Body of pancreas (tissue), 4 donors: Measurements from ENCODE around the gene LDLRAD1. TPM values are rescaled to one million over a fixed set of nuclear protein-coding genes. Genes with fewer than 3 reads are reported as not detected.

Experiments used
- ATAC-seq: fragments of 150-250 bp; one replicate; pipeline ENCODE4 v1.9.1; 2016
- DNase-seq, 4 donors: peaks; one replicate each; pipeline ENCODE4 v3.0.0-alpha.2; 2019
- H3K27ac ChIP-seq, 4 donors: fragments of 200-600 bp; sonication (generic); 1 replicate in 3 of 4; 2 replicates in 1 of 4; pipeline versions ENCODE4 v1.5.1 to v1.6.1; 2016 to 2019; ENCODE audit warnings: mild to moderate bottlenecking in 1 of 4, mixed read lengths in 1 of 4, moderate library complexity in 1 of 4
- H3K27me3 ChIP-seq, 2 donors: fragments of 200-600 bp; sonication (generic); one replicate each; pipeline ENCODE4 v1.6.0; 2016; ENCODE audit warnings: mild to moderate bottlenecking in 1 of 2
- H3K36me3 ChIP-seq, 2 donors: fragments of 200-600 bp; sonication (generic); replicated peaks in 1 of 2; 2 replicates each; pipeline ENCODE4 v1.5.1; 2016; ENCODE audit warnings: low read depth in 2 of 2; ENCODE audit not compliant: insufficient read depth in 1 of 2
- H3K4me1 ChIP-seq: fragments of 200-600 bp; sonication (generic); one replicate; pipeline ENCODE4 v1.6.0; 2016
- H3K4me3 ChIP-seq, 2 donors: fragments of 200-600 bp; sonication (generic); 1 replicate in 1 of 2; 2 replicates in 1 of 2; pipeline ENCODE4 v1.5.1; 2016 to 2019
- H3K9me3 ChIP-seq, 3 donors: fragments of 200-600 bp; sonication (generic); 1 replicate in 2 of 3; 2 replicates in 1 of 3; pipeline ENCODE4 v1.5.1; 2016
- CTCF ChIP-seq, 7 experiments: fragments of 450-650 bp in 4 of 7; fragments of 200-600 bp in 3 of 7; sonication (generic) in 3 of 7; IDR thresholded peaks; one replicate each; pipeline ENCODE4 v1.5.1; 2016 to 2019; ENCODE audit warnings: antibody characterized with exemption in 7 of 7
- POLR2A ChIP-seq, 3 donors: fragments of 450-650 bp; IDR thresholded peaks; one replicate each; pipeline ENCODE4 v1.6.1; 2016; ENCODE audit warnings: antibody characterized with exemption in 3 of 3, mild to moderate bottlenecking in 2 of 3
- WGBS, 2 donors: methylation state at CpG; one replicate each; pipeline ENCODE4 v1.1.5; 2017; 5-methylcytosine and 5-hydroxymethylcytosine counted together
- intact Hi-C: fragments of 100-400 bp; cut with DNase I; formaldehyde crosslinking; loops from one replicate; pipeline ENCODE4 v1.15.1; 2023
- total RNA-seq, 2 donors: library from RNA; depleted of rRNA; stranded (reverse); fragments of >200 nt; gene quantifications; one replicate each; pipeline ENCODE4 v1.1.0, GENCODE V29; 2016

Gene LDLRAD1
- not detected for total RNA-seq

GRCh38 chr1:54017979-54018378 is at the start of gene LDLRAD1:
Gene LDLRAD1, minus strand, starts transcription at chr1:54018186. Its CDS starts 74 bp downstream, at chr1:54018112.
- ATAC-seq (peak; percentile 41), DNase-seq (peak in 3 of 4 donors; percentile 28 to 40 (median 36))
- no peaks in the 10 kb centered on the region for H3K36me3 ChIP-seq
- TF ChIP-seq POLR2A (IDR thresholded peaks at IDR 0.05), result no peak
- TF ChIP-seq CTCF (IDR thresholded peaks at IDR 0.05), result no peak
- no peak within 1 kb of the TSS for H3K4me3 ChIP-seq
- H3K27me3 ChIP-seq, result no peaks in the 10 kb centered on the region
- intact Hi-C loops, result no loop called here
- H3K9me3 ChIP-seq, result no peaks in the 10 kb centered on the region
- H3K4me1 ChIP-seq, result peaks cover 10% of the 10 kb centered on the region
- WGBS, 2 donors, result 25 to 29% methylated on average over 3 to 6 of the region's 6 CpGs
- H3K27ac ChIP-seq, result no peak within 1 kb of the TSS

- WGBS, 2 donors, result 85 to 95% methylated on average over 5 of the region's 5 CpGs
Observed at GRCh38 chr1:54064299-54064698, 46.3 kb upstream of the LDLRAD1 start.

GRCh38 chr1:54054438-54054749 is 36.4 kb upstream of the LDLRAD1 start:
- no peak for DNase-seq
- TF ChIP-seq POLR2A (IDR thresholded peaks at IDR 0.05), result no peak
- no peak for TF ChIP-seq CTCF (IDR thresholded peaks at IDR 0.05)
- 45 to 48% methylated on average over 5 of the region's 5 CpGs for WGBS, 2 donors

More at GRCh38 chr1:54064299-54064698, 46.3 kb upstream of the LDLRAD1 start:
- Histone ChIP-seq H3K36me3 (no peaks in the 10 kb centered on the region), H3K4me3 (no peak overlapping the region), H3K9me3 (no peaks in the 10 kb centered on the region), H3K4me1 (no peaks in the 10 kb centered on the region), H3K27ac (no peak overlapping the region), H3K27me3 (no peaks in the 10 kb centered on the region)
- TF ChIP-seq POLR2A (IDR thresholded peaks at IDR 0.05) (no peak), CTCF (IDR thresholded peaks at IDR 0.05) (no peak)
- ATAC-seq (no peak), DNase-seq (no peak)
- intact Hi-C loops, result loop anchor here (10.0 kb wide), 1 partner anchor 141 kb away; the partner anchor contains the start of genes CYB5RL and MRPL37

GRCh38 chr1:54053745-54054437 is 35.9 kb upstream of the LDLRAD1 start:
- ATAC-seq, result no peak
- 5 to 11% methylated on average over 11 to 21 of the region's 21 CpGs for WGBS, 2 donors

More at GRCh38 chr1:54054438-54054749, 36.4 kb upstream of the LDLRAD1 start:
- Histone ChIP-seq H3K9me3 (no peaks in the 10 kb centered on the region), H3K36me3 (no peaks in the 10 kb centered on the region), H3K4me3 (no peak overlapping the region), H3K27me3 (no peaks in the 10 kb centered on the region), H3K27ac (no peak overlapping the region), H3K4me1 (peaks cover 32% of the 10 kb centered on the region)
- ATAC-seq, result no peak
- intact Hi-C loops, result loop anchor here (10.0 kb wide), 1 partner anchor 210 kb away; no protein-coding TSS in a partner anchor

More at GRCh38 chr1:54053745-54054437, 35.9 kb upstream of the LDLRAD1 start:
- Histone ChIP-seq H3K4me3 (peak overlapping the region; percentile 56 to 70), H3K27me3 (no peaks in the 10 kb centered on the region), H3K36me3 (no peaks in the 10 kb centered on the region), H3K4me1 (peaks cover 37% of the 10 kb centered on the region), H3K9me3 (no peaks in the 10 kb centered on the region), H3K27ac (peak overlapping the region in 3 of 4 donors; percentile 82 to 96 (median 94))
- intact Hi-C loops, result loop anchor here (10.0 kb wide), 1 partner anchor 209 kb away; no protein-coding TSS in a partner anchor
- no peak for DNase-seq
- TF ChIP-seq CTCF (IDR thresholded peaks at IDR 0.05), result no peak
- TF ChIP-seq POLR2A (IDR thresholded peaks at IDR 0.05), result no peak
